Trophoblast cell (in vitro differentiated cells and primary cell): ENCODE results near the gene MAP3K12.

Experiments used
- DNase-seq, 2 donors: peaks; one replicate each; pipeline ENCODE4 v3.0.0-alpha.2; 2016
- H2AFZ ChIP-seq: 2 replicates; pipeline ENCODE4 v1.6.1; 2013; ENCODE audit warnings: low read length, moderate library complexity, mild to moderate bottlenecking; ENCODE audit not compliant: insufficient read depth, poor library complexity
- H2AK5ac ChIP-seq: 2 replicates; pipeline ENCODE4 v1.6.1; 2013; ENCODE audit warnings: mild to moderate bottlenecking, low read length
- H2BK120ac ChIP-seq: 2 replicates; pipeline ENCODE4 v1.6.1; 2013; ENCODE audit warnings: low read length, mild to moderate bottlenecking, moderate library complexity; ENCODE audit not compliant: insufficient read depth, poor library complexity
- H2BK12ac ChIP-seq: 2 replicates; pipeline ENCODE4 v1.6.1; 2013; ENCODE audit warnings: mild to moderate bottlenecking, low read length, moderate library complexity
- H2BK5ac ChIP-seq: 2 replicates; pipeline ENCODE4 v1.6.1; 2013; ENCODE audit warnings: low read length, low read depth, moderate library complexity, mild to moderate bottlenecking; ENCODE audit not compliant: poor library complexity
- H3K14ac ChIP-seq: 2 replicates; pipeline ENCODE4 v1.6.1; 2013; ENCODE audit warnings: mild to moderate bottlenecking, low read length
- H3K18ac ChIP-seq: 2 replicates; pipeline ENCODE4 v1.6.1; 2013; ENCODE audit warnings: mild to moderate bottlenecking, low read length
- H3K23ac ChIP-seq: 2 replicates; pipeline ENCODE4 v1.6.1; 2013; ENCODE audit warnings: low read length
- H3K27ac ChIP-seq: 2 replicates; pipeline ENCODE4 v1.5.1; 2013; ENCODE audit warnings: low read depth, mild to moderate bottlenecking, inconsistent platforms, low read length, moderate library complexity
- H3K27me3 ChIP-seq: 2 replicates; pipeline ENCODE4 v1.6.1; 2013; ENCODE audit warnings: inconsistent platforms, mild to moderate bottlenecking, low read length, moderate library complexity; ENCODE audit not compliant: insufficient read depth
- H3K36me3 ChIP-seq, 2 experiments: 1 replicate in 1 of 2; 2 replicates in 1 of 2; pipeline ENCODE4 v1.6.1; 2013; ENCODE audit warnings: low read length in 2 of 2, mild to moderate bottlenecking in 2 of 2, moderate library complexity in 1 of 2; ENCODE audit not compliant: insufficient read depth in 2 of 2, control insufficient read depth in 1 of 2
- H3K4ac ChIP-seq: 2 replicates; pipeline ENCODE4 v1.6.1; 2013; ENCODE audit warnings: low read depth, mild to moderate bottlenecking, low read length, moderate library complexity
- H3K4me1 ChIP-seq, 2 experiments: 1 replicate in 1 of 2; 2 replicates in 1 of 2; pipeline ENCODE4 v1.6.1; 2013; ENCODE audit warnings: low read length in 2 of 2, mild to moderate bottlenecking in 2 of 2, moderate library complexity in 1 of 2; ENCODE audit not compliant: insufficient read depth in 2 of 2, control insufficient read depth in 1 of 2
- H3K4me2 ChIP-seq: 2 replicates; pipeline ENCODE4 v1.6.1; 2013; ENCODE audit warnings: inconsistent platforms, mild to moderate bottlenecking, low read length, moderate library complexity
- H3K4me3 ChIP-seq: 2 replicates; pipeline ENCODE4 v1.5.1; 2013; ENCODE audit warnings: mild to moderate bottlenecking, low read depth, low read length, inconsistent platforms
- H3K79me1 ChIP-seq: one replicate; pipeline ENCODE4 v1.6.1; 2013; ENCODE audit warnings: low read length
- H3K79me2 ChIP-seq: 2 replicates; pipeline ENCODE4 v1.6.1; 2013; ENCODE audit warnings: low read length, mild to moderate bottlenecking; ENCODE audit not compliant: control insufficient read depth, insufficient read depth, poor library complexity
- H3K9ac ChIP-seq: 2 replicates; pipeline ENCODE4 v1.6.1; 2013; ENCODE audit warnings: mild to moderate bottlenecking, low read length
- H3K9me3 ChIP-seq: 2 replicates; pipeline ENCODE4 v1.6.1; 2013; ENCODE audit warnings: low read depth, mild to moderate bottlenecking, control low read depth, inconsistent platforms, low read length; ENCODE audit not compliant: insufficient read depth
- H4K12ac ChIP-seq: 2 replicates; pipeline ENCODE4 v1.6.1; 2013; ENCODE audit warnings: low read depth, mild to moderate bottlenecking, low read length, moderate library complexity
- H4K8ac ChIP-seq: 2 replicates; pipeline ENCODE4 v1.6.1; 2013; ENCODE audit warnings: low read depth, mild to moderate bottlenecking, low read length, moderate library complexity
- H4K91ac ChIP-seq: one replicate; pipeline ENCODE4 v1.6.1; 2013; ENCODE audit warnings: low read depth, mild to moderate bottlenecking, low read length, moderate library complexity
- WGBS: extraction: QIAGEN DNeasy Blood & Tissue Kit; methylation state at CpG from one replicate; pipeline ENCODE4 v1.1.7; 2013; ENCODE audit warnings: missing lambda C conversion rate; ENCODE audit not compliant: insufficient read length, insufficient coverage; ENCODE audit errors: extremely low coverage; 5-methylcytosine and 5-hydroxymethylcytosine counted together

The MAP3K12 gene

DNA sequence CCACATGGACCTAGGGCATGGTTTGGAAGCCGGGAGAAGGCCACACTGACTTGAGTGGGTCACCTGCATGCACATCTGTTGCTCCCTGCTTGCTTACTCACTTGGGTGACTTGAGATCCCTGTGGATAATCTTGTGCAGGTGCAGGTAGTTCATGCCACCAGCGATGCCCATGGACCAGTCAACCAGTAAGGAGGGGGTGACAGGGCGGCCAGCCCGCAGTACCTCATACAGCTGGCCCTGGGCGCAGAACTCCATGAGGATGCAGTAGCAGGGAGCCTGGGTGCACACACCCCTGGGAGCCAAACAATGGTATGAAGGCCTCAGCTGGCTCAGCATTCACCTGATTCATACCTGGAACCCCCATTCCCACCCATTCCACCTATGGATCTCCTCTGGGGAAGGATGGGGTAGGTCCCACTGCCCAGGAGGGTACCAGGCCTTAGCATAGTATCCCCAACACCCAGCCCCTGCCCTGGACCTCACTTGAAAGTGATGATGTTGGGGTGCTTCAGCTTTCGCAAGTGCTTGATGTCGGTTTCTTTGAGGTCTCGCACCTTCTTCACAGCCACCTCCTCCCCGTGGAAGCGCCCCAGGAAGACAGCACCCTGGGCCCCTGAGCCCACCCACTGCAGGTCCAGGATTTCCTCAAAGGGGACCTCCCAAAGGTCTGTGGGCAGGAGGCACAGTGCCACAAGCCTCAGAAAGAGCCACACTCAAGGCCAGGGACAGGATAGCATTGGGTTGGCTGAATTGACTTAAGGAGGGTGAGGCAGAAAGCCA is 13.1 kb downstream of the MAP3K12 start:
- no peak overlapping the region for H3K4me2 ChIP-seq
- no peak overlapping the region for H2AK5ac ChIP-seq
- H4K12ac ChIP-seq = no peak overlapping the region
- peaks cover 38 to 44% of the 10 kb centered on the region in 2 experiments for H3K36me3 ChIP-seq
- no peaks in the 10 kb centered on the region for H3K27me3 ChIP-seq
- no peak overlapping the region for H3K4me3 ChIP-seq
- H3K9me3 ChIP-seq = no peaks in the 10 kb centered on the region
- H4K8ac ChIP-seq = no peak overlapping the region
- no peak overlapping the region for H3K23ac ChIP-seq
- no CpG with 5 or more reads among the region's 10 CpGs for WGBS
- H2BK12ac ChIP-seq = no peak overlapping the region
- no peak overlapping the region for H3K18ac ChIP-seq
- no peak overlapping the region for H4K91ac ChIP-seq
- H3K79me1 ChIP-seq = no peaks in the 10 kb centered on the region
- no peak overlapping the region for H2AFZ ChIP-seq
- H3K27ac ChIP-seq = no peak overlapping the region
- DNase-seq = no peak
- H2BK5ac ChIP-seq = no peak overlapping the region
- H3K4ac ChIP-seq = no peak overlapping the region
- peak overlapping the region; percentile 23 for H3K9ac ChIP-seq
- H3K79me2 ChIP-seq = no peaks in the 10 kb centered on the region
- no peak overlapping the region for H2BK120ac ChIP-seq
- H3K14ac ChIP-seq = no peak overlapping the region
- peaks cover 0 to 6% of the 10 kb centered on the region in 2 experiments for H3K4me1 ChIP-seq

DNA sequence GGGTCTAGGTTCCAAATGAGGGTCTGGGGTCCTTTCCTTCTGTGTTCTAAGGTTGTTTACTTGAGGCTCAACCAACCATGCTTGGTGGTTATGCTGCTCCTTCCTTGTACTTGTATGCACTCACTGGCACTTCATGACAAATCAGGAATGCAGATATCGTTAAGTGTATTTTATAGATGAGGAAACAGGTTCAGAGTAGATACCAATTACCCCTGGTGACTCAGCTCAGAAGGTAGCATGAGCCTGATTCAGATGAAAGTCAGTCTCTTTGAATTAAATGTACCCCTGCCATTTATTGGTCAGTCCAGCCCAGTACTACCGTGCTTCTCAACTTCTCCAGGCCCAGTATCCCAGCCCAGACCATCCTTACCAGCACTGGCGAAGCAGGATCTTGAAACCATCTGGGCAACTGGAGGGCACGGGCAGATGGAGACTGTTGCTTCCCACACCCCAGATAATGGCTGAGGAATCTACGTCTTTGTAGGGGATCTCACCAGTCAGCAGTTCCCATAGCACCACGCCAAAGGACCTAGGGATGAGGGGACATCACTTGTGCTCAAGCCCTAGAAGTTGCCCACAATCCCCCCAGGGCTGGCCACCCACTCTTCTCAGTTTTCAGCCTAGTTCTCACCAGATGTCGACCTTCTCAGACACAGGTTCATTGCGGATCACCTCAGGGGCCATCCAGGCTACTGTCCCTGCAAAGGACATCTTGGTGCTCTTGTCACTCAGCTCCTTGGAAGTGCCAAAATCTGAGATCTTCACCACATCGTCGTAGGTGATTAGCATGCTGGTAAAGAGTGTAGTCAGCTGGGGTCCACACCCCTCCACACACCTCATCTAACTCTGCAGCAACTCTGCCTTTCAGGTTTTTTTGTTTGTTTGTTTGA is 14.3 kb downstream of the MAP3K12 start:
- Histone ChIP-seq H2BK120ac (no peak overlapping the region), H2AK5ac (no peak overlapping the region), H4K8ac (no peak overlapping the region), H3K36me3 (peaks cover 44 to 54% of the 10 kb centered on the region in 2 experiments), H3K79me1 (no peaks in the 10 kb centered on the region), H2AFZ (no peak overlapping the region), H3K27me3 (no peaks in the 10 kb centered on the region), H3K23ac (no peak overlapping the region), H2BK12ac (no peak overlapping the region), H2BK5ac (no peak overlapping the region), H3K4me2 (no peak overlapping the region), H3K9ac (no peak overlapping the region), H3K18ac (no peak overlapping the region), H3K14ac (no peak overlapping the region), H4K91ac (no peak overlapping the region), H3K4me3 (no peak overlapping the region), H3K9me3 (no peaks in the 10 kb centered on the region), H3K4ac (no peak overlapping the region), H3K79me2 (no peaks in the 10 kb centered on the region), H3K4me1 (peaks cover 0 to 6% of the 10 kb centered on the region in 2 experiments), H4K12ac (no peak overlapping the region), H3K27ac (no peak overlapping the region)
- WGBS = no CpG with 5 or more reads among the region's 10 CpGs
- no peak for DNase-seq

DNA sequence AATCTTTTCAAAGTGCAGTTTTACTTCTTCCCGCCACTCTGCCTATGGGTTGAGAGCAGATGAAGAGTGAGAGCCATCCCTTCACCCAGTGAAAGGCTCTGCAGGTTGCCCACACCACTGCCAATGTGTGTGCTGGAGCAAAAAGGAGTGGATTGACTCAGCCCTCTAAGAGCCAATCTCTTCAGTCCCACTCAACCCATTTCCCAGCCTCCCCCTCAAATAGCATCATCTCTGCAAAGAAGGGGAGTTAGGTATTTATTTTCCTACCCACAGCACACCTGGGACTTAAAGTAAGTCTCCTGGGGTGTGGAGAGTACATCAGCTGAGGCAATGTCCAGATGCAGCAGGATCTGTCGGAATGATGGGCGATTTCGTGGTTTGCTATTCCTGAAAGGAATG is 15.3 kb downstream of the MAP3K12 start:
- Histone ChIP-seq H2BK120ac (no peak overlapping the region), H3K4me1 (no peaks in the 10 kb centered on the region), H4K91ac (no peak overlapping the region), H3K27me3 (no peaks in the 10 kb centered on the region), H3K23ac (no peak overlapping the region), H2AK5ac (no peak overlapping the region), H2AFZ (no peak overlapping the region), H3K9ac (no peak overlapping the region), H3K4me2 (no peak overlapping the region), H3K9me3 (no peaks in the 10 kb centered on the region), H4K12ac (no peak overlapping the region), H3K36me3 (peaks cover 44 to 59% of the 10 kb centered on the region in 2 experiments), H3K27ac (no peak overlapping the region), H3K14ac (no peak overlapping the region), H2BK5ac (no peak overlapping the region), H3K4ac (no peak overlapping the region), H3K79me1 (no peaks in the 10 kb centered on the region), H4K8ac (no peak overlapping the region), H3K79me2 (no peaks in the 10 kb centered on the region), H3K18ac (no peak overlapping the region), H3K4me3 (no peak overlapping the region), H2BK12ac (no peak overlapping the region)
- DNase-seq = no peak
- 100% methylated on average over 3 of the region's 4 CpGs for WGBS

DNA sequence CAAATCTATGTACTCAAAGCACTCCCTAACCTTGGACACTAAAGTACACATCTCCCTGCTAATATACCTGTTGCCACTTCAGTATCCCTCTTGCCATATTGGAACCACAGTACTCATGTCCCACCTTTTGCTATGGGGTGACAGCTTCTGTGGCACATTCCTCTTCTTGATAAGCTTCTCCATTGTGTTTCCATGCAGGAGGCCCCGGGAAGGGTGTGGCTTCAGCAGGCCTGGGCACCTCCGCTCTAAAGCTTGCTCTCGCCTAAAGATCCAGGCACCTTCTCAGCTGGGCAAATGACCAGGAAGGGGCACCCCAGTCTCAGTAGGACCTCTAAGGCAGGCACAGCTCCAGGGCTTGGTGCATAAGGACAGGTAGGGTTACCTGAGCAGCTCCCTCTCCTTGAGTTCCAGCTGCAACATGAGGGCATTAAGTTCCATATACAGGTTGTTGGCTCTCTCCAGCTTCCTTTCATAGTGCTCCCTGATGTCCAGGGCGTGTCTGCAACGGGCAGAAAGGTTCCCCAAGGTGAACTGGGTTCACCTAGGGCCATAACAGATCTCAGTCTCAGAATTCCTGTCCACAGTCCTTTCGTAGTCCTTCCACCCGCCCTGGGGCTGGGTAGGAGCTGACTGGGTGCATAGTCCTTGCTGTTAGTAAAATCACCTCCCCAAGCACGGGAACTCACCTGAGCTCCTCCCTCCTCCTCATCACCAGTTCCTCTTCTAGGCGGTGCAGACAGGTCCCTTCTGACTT is 15.9 kb downstream of the MAP3K12 start:
- Histone ChIP-seq H2BK5ac (no peak overlapping the region), H3K4ac (no peak overlapping the region), H3K4me1 (no peaks in the 10 kb centered on the region), H3K79me1 (no peaks in the 10 kb centered on the region), H3K4me3 (no peak overlapping the region), H3K79me2 (no peaks in the 10 kb centered on the region), H3K36me3 (peaks cover 46 to 64% of the 10 kb centered on the region in 2 experiments), H2AK5ac (no peak overlapping the region), H4K8ac (no peak overlapping the region), H2BK12ac (no peak overlapping the region), H3K9me3 (no peaks in the 10 kb centered on the region), H3K18ac (no peak overlapping the region), H3K9ac (no peak overlapping the region), H3K4me2 (no peak overlapping the region), H3K14ac (no peak overlapping the region), H3K27ac (no peak overlapping the region), H4K91ac (no peak overlapping the region), H2BK120ac (no peak overlapping the region), H3K23ac (no peak overlapping the region), H3K27me3 (no peaks in the 10 kb centered on the region), H4K12ac (no peak overlapping the region), H2AFZ (no peak overlapping the region)
- WGBS = no CpG with 5 or more reads among the region's 9 CpGs
- DNase-seq = no peak
